Astrocyte (in vitro differentiated cells and primary cell): ENCODE results near the gene NKAIN4. TPM values are rescaled to one million over a fixed set of nuclear protein-coding genes. Genes with fewer than 3 reads are reported as not detected.

Experiments
- DNase-seq: peaks from one replicate; pipeline ENCODE4 v3.0.0-alpha.2; 2010; ENCODE audit warnings: low read depth
- FAIRE-seq: peaks from 2 replicates; lab custom pipeline; 2011; peaks lifted over from hg19 to GRCh38; lab: Jason Lieb, UNC
- H2AFZ ChIP-seq: 2 replicates; pipeline ENCODE4 v1.6.0; 2012; ENCODE audit warnings: low read depth, low read length, inconsistent platforms
- H3K27ac ChIP-seq: 2 replicates; pipeline ENCODE4 v1.5.1; 2011; ENCODE audit warnings: low read depth, low read length, inconsistent platforms
- H3K27me3 ChIP-seq: 2 replicates; pipeline ENCODE4 v1.6.0; 2011; ENCODE audit warnings: low read length, inconsistent platforms; ENCODE audit not compliant: insufficient read depth
- H3K36me3 ChIP-seq: 2 replicates; pipeline ENCODE4 v1.5.1; 2011; ENCODE audit warnings: low read length, inconsistent platforms; ENCODE audit not compliant: insufficient read depth
- H3K4me1 ChIP-seq: 2 replicates; pipeline ENCODE4 v1.5.1; 2011; ENCODE audit warnings: low read length, inconsistent platforms; ENCODE audit not compliant: insufficient read depth
- H3K4me2 ChIP-seq: 2 replicates; pipeline ENCODE4 v1.6.0; 2012; ENCODE audit warnings: low read length, inconsistent platforms
- H3K4me3 ChIP-seq: 2 replicates; pipeline ENCODE4 v1.5.1; 2011; ENCODE audit warnings: low read depth, mild to moderate bottlenecking, low read length, inconsistent platforms; ENCODE audit not compliant: insufficient read depth
- H3K79me2 ChIP-seq: 2 replicates; pipeline ENCODE4 v1.6.0; 2012; ENCODE audit warnings: mild to moderate bottlenecking, low read length, inconsistent platforms; ENCODE audit not compliant: insufficient read depth
- H3K9ac ChIP-seq: 2 replicates; pipeline ENCODE4 v1.6.0; 2012; ENCODE audit warnings: mild to moderate bottlenecking, low read length, inconsistent platforms
- H3K9me3 ChIP-seq: 2 replicates; pipeline ENCODE4 v1.5.1; 2012; ENCODE audit warnings: low read depth, mild to moderate bottlenecking, low read length, inconsistent platforms; ENCODE audit not compliant: insufficient read depth
- H4K20me1 ChIP-seq: 2 replicates; pipeline ENCODE4 v1.6.0; 2012; ENCODE audit warnings: low read length, inconsistent platforms; ENCODE audit not compliant: insufficient read depth
- H3K27ac Mint-ChIP-seq: one replicate; pipeline ENCODE4 v1.8.0; 2021; ENCODE audit warnings: mild to moderate bottlenecking, mixed read lengths; ENCODE audit not compliant: unreplicated experiment
- H3K27me3 Mint-ChIP-seq: one replicate; pipeline ENCODE4 v1.8.0; 2021; ENCODE audit warnings: low read depth, mixed read lengths; ENCODE audit not compliant: unreplicated experiment
- H3K36me3 Mint-ChIP-seq: one replicate; pipeline ENCODE4 v1.8.0; 2021; ENCODE audit warnings: low read depth, mixed read lengths; ENCODE audit not compliant: unreplicated experiment
- H3K4me1 Mint-ChIP-seq: one replicate; pipeline ENCODE4 v1.8.0; 2021; ENCODE audit warnings: low read depth, mixed read lengths; ENCODE audit not compliant: unreplicated experiment
- H3K4me3 Mint-ChIP-seq: one replicate; pipeline ENCODE4 v1.8.0; 2021; ENCODE audit warnings: mild to moderate bottlenecking, moderate library complexity, mixed read lengths; ENCODE audit not compliant: unreplicated experiment
- H3K9me3 Mint-ChIP-seq: one replicate; pipeline ENCODE4 v1.8.0; 2021; ENCODE audit warnings: mild to moderate bottlenecking, mixed read lengths; ENCODE audit not compliant: unreplicated experiment
- EZH2 ChIP-seq: IDR thresholded peaks from 2 replicates; pipeline ENCODE4 v1.6.1; 2012; ENCODE audit warnings: mild to moderate bottlenecking, low read length, inconsistent platforms; ENCODE audit not compliant: insufficient read depth
- total RNA-seq: library from RNA; stranded (reverse); gene quantifications from 2 replicates; pipeline ENCODE4 v1.2.1, GENCODE V29; 2021
- TF ChIP-seq, protein P1 (sequence below): IDR thresholded peaks from 2 replicates; pipeline ENCODE4 v1.5.1; 2011; ENCODE audit warnings: low read depth, mild to moderate bottlenecking, inconsistent platforms, low read length, moderate library complexity; ENCODE audit not compliant: insufficient read depth

Gene NKAIN4
- total RNA-seq, 1 donor from 2014 or later: 162 TPM

DNA sequence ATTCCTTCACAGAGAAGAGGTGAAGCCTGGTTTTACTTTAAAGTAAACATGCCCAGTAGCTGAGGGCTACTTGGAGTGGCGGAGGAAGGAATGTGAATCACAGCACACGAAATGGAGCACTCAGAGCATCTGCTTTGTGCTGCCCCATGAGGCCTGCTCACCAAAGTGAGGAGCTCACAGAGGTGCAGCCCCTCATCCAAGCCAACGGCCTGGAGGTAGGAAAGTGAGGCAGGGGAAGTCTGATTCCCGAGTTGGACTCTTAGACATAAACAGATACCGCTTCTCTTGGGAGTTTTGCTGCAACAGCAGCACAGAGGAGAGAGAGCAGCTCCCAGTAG, 41.9 kb downstream of the NKAIN4 start:
- H3K36me3 Mint-ChIP-seq: peaks cover 28% of the 10 kb centered on the region
- H3K9me3 Mint-ChIP-seq: no peaks in the 10 kb centered on the region
- DNase-seq (no peak), FAIRE-seq (no peak)
- peak overlapping the region; percentile 99 for H3K4me3 Mint-ChIP-seq
- Histone ChIP-seq H3K36me3 (peaks cover 47% of the 10 kb centered on the region), H3K79me2 (peaks cover 84% of the 10 kb centered on the region), H3K9ac (peak overlapping the region; percentile 47), H3K4me2 (peak overlapping the region; percentile 40), H3K27me3 (no peaks in the 10 kb centered on the region), H3K9me3 (no peaks in the 10 kb centered on the region), H3K4me1 (peaks cover 25% of the 10 kb centered on the region), H4K20me1 (peaks cover 82% of the 10 kb centered on the region), H2AFZ (no peak overlapping the region), H3K27ac (peak overlapping the region; percentile 20), H3K4me3 (no peak overlapping the region)
- peaks cover 45% of the 10 kb centered on the region for H3K4me1 Mint-ChIP-seq
- H3K27me3 Mint-ChIP-seq: no peaks in the 10 kb centered on the region
- TF ChIP-seq, protein P1, sequence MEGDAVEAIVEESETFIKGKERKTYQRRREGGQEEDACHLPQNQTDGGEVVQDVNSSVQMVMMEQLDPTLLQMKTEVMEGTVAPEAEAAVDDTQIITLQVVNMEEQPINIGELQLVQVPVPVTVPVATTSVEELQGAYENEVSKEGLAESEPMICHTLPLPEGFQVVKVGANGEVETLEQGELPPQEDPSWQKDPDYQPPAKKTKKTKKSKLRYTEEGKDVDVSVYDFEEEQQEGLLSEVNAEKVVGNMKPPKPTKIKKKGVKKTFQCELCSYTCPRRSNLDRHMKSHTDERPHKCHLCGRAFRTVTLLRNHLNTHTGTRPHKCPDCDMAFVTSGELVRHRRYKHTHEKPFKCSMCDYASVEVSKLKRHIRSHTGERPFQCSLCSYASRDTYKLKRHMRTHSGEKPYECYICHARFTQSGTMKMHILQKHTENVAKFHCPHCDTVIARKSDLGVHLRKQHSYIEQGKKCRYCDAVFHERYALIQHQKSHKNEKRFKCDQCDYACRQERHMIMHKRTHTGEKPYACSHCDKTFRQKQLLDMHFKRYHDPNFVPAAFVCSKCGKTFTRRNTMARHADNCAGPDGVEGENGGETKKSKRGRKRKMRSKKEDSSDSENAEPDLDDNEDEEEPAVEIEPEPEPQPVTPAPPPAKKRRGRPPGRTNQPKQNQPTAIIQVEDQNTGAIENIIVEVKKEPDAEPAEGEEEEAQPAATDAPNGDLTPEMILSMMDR: no peak
- no peak for TF ChIP-seq EZH2
- H3K27ac Mint-ChIP-seq: peak overlapping the region; percentile 86

DNA sequence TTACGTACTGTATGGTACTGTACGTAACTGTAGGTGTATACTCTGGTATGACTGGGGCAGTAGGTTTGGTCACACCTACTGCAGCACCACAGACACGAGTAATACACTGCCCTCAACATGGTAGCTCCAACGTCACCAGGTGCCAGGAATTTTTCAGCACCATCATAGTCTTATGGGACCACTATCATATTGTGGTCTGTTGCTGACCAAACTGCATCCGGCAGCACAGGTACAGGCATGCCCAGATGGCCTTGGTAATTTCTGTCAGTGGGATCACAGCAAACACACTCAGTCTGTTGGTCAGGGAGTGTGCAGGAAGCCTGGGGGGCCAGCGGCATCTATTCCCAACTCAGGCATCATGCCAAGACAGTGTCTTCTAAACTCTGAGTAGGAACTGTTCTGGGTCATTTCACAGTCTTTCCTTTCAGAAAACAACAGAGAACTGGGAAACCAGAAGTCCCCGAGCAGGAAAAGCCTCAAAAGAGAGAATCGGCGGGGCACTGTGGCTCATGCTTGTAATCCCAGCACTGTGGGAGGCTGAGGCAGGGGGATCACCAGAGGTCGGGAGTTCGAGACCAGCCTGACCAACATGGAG, 44.2 kb downstream of the NKAIN4 start:
- no peak for TF ChIP-seq EZH2
- TF ChIP-seq, protein P1: no peak
- Mint-ChIP-seq H3K4me1 (peaks cover 56% of the 10 kb centered on the region), H3K27me3 (no peaks in the 10 kb centered on the region), H3K4me3 (peak overlapping the region; percentile 50), H3K27ac (no peak overlapping the region), H3K36me3 (peaks cover 33% of the 10 kb centered on the region), H3K9me3 (no peaks in the 10 kb centered on the region)
- Histone ChIP-seq H3K4me1 (peaks cover 26% of the 10 kb centered on the region), H3K27me3 (no peaks in the 10 kb centered on the region), H3K9me3 (no peaks in the 10 kb centered on the region), H2AFZ (no peak overlapping the region), H3K79me2 (peaks cover 97% of the 10 kb centered on the region), H4K20me1 (peaks cover 100% of the 10 kb centered on the region), H3K27ac (no peak overlapping the region), H3K4me2 (no peak overlapping the region), H3K4me3 (no peak overlapping the region), H3K36me3 (peaks cover 55% of the 10 kb centered on the region), H3K9ac (no peak overlapping the region)
- DNase-seq (no peak), FAIRE-seq (no peak)

DNA sequence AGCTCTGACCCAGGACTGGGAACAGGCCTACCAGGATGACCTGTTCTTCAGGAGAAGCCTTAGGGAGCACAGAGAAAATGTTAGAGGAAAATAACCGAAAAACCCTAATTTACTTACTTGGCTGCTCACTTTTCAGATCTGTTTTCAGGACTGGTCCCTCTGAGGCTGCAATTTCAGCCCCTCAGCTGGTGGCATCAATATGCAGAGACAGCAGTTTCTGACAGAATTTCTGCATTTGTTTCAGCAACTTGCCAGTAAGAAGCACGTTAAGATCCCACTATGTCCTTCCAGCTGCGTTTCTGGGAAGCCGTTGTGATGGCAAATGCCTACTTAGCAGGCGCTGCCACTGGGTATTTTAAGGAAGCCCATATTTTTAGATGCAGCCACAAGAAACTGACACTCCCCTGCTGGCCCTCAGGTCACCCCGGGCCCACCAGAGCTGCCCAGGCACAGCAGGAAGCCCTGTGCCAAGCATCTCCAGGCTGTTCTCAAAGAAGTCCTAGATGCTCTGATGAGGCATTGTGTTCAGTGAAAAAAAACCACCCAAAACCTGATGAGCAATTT, 45.8 kb downstream of the NKAIN4 start:
- no peaks in the 10 kb centered on the region for H3K9me3 Mint-ChIP-seq
- no peak for DNase-seq
- Histone ChIP-seq H3K9me3 (no peaks in the 10 kb centered on the region), H3K79me2 (peaks cover 97% of the 10 kb centered on the region), H3K4me3 (no peak overlapping the region), H3K36me3 (peaks cover 60% of the 10 kb centered on the region), H3K9ac (no peak overlapping the region), H3K4me2 (no peak overlapping the region), H2AFZ (no peak overlapping the region), H3K27ac (no peak overlapping the region), H3K4me1 (peaks cover 16% of the 10 kb centered on the region), H4K20me1 (peaks cover 100% of the 10 kb centered on the region), H3K27me3 (no peaks in the 10 kb centered on the region)
- TF ChIP-seq, protein P1: no peak
- TF ChIP-seq EZH2: no peak
- no peak overlapping the region for H3K4me3 Mint-ChIP-seq
- H3K36me3 Mint-ChIP-seq: peaks cover 33% of the 10 kb centered on the region
- no peaks in the 10 kb centered on the region for H3K27me3 Mint-ChIP-seq
- peaks cover 45% of the 10 kb centered on the region for H3K4me1 Mint-ChIP-seq
- no peak for FAIRE-seq
- no peak overlapping the region for H3K27ac Mint-ChIP-seq
